ENCODE data around the gene C1QTNF9. TPM values are rescaled to one million over a fixed set of nuclear protein-coding genes. Genes with fewer than 3 reads are reported as not detected.
A peak's percentile ranks its signal among the peaks of the same experiment; 100 is the strongest.

C1QTNF9 gene
- total and polyA plus RNA-seq, 8 donors: 0.18 to 0.46 (median 0.26) TPM; not detected in 1

DNA sequence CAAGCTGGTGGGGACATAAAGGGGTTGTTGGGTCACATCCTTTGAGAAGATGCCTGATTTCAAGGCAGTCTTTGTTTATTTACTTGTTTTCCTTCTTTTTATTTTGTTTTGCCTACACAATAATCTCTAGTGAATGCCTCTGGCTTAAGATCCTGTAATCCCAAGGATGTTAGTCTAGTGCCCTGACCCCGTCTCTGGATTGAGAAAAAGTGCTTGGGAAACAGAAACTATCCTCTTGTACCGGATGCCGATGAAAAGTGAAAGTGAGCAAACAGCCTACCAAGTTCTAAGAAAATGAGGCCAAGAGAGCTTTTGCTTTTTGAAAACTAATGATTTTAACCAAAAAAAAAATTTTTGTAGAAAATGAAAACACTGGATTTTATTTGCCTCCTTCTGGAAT lies 42.1 kb upstream of the C1QTNF9 start:
- ATAC-seq: no peak
- no peak for DNase-seq
- Histone ChIP-seq H3K9me3 (no peaks in the 10 kb centered on the region), H3K36me3 (no peaks in the 10 kb centered on the region), H3K27me3 (no peaks in the 10 kb centered on the region), H3K27ac (peak overlapping the region; percentile 53 to 71), H3K4me1 (peaks cover 7 to 77% of the 10 kb centered on the region in 2 donors), H3K4me3 (peak overlapping the region in 1 of 2 donors; percentile 11)
- intact Hi-C loops (cut with DNase I): no loop called here
- TF ChIP-seq, protein P1, sequence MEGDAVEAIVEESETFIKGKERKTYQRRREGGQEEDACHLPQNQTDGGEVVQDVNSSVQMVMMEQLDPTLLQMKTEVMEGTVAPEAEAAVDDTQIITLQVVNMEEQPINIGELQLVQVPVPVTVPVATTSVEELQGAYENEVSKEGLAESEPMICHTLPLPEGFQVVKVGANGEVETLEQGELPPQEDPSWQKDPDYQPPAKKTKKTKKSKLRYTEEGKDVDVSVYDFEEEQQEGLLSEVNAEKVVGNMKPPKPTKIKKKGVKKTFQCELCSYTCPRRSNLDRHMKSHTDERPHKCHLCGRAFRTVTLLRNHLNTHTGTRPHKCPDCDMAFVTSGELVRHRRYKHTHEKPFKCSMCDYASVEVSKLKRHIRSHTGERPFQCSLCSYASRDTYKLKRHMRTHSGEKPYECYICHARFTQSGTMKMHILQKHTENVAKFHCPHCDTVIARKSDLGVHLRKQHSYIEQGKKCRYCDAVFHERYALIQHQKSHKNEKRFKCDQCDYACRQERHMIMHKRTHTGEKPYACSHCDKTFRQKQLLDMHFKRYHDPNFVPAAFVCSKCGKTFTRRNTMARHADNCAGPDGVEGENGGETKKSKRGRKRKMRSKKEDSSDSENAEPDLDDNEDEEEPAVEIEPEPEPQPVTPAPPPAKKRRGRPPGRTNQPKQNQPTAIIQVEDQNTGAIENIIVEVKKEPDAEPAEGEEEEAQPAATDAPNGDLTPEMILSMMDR (IDR thresholded peaks at IDR 0.05): no peak

DNA sequence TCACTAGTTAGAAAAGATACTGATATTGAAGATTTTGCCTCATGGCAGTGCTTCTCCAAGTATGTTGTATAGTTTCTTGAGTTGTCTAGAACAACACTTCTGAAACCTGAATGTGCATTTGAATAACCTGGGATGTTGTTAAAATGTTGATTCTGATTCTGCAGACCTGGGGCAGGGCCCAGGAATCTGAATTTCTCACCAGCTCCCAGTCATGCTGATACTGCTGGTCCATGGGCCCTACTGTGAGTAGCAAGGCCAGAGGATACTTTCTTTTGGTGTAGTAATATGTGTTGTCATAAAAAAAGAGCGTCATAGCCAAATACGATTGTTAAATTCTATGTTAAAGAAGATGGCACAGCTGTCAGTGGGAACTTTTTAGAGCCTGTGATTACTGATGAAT lies 41.6 kb upstream of the C1QTNF9 start:
- H3K9me3 ChIP-seq: no peaks in the 10 kb centered on the region
- peak overlapping the region; percentile 53 to 71 for H3K27ac ChIP-seq
- DNase-seq (no peak), ATAC-seq (no peak)
- intact Hi-C loops (cut with DNase I): no loop called here
- no peaks in the 10 kb centered on the region for H3K27me3 ChIP-seq
- H3K36me3 ChIP-seq: no peaks in the 10 kb centered on the region
- peaks cover 12 to 82% of the 10 kb centered on the region in 2 donors for H3K4me1 ChIP-seq
- TF ChIP-seq, protein P1 (IDR thresholded peaks at IDR 0.05): no peak
- H3K4me3 ChIP-seq: no peak overlapping the region

DNA sequence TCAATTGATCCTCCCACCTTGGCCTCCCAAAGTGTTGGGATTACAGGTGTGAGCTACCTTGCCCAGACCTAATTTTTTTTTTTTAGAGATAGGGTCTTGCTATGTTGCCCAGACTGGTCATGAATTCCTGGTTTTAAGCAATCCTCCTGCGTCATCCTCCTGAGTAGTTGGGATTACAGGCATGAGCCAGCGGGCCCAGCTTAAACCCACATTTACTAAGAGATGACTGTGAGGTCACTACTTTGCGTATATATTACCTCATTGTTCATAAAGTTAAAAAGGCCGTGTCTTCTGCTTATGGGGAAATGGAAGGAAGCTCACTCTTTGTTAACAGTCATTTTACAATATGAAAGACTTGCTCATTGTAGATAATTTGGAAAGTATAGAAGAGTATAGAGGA lies 39.6 kb upstream of the C1QTNF9 start:
- Histone ChIP-seq H3K27ac (peak overlapping the region; percentile 89 to 95), H3K4me1 (peaks cover 18 to 84% of the 10 kb centered on the region in 2 donors), H3K4me3 (no peak overlapping the region), H3K36me3 (no peaks in the 10 kb centered on the region), H3K9me3 (no peaks in the 10 kb centered on the region), H3K27me3 (no peaks in the 10 kb centered on the region)
- DNase-seq: no peak
- intact Hi-C loops (cut with DNase I): no loop called here
- no peak for ATAC-seq
- TF ChIP-seq, protein P1 (IDR thresholded peaks at IDR 0.05): no peak

- H3K4me1 ChIP-seq: peaks cover 24 to 84% of the 10 kb centered on the region in 2 donors
- DNase-seq (peak; percentile 60 to 91 (median 76)), ATAC-seq (peak; percentile 65)
- no peaks in the 10 kb centered on the region for H3K9me3 ChIP-seq
- H3K27me3 ChIP-seq: no peaks in the 10 kb centered on the region
- H3K4me3 ChIP-seq: peak overlapping the region; percentile 34 to 56
- H3K27ac ChIP-seq: peak overlapping the region; percentile 89 to 95
- intact Hi-C loops (cut with DNase I): no loop called here
- no peaks in the 10 kb centered on the region for H3K36me3 ChIP-seq
- TF ChIP-seq, protein P1 (IDR thresholded peaks at IDR 0.05): no peak
Measured at GRCh38 chr13:24270639-24271141, 38.7 kb upstream of the C1QTNF9 start.

GRCh38 chr13:24271231-24271600 lies 38.2 kb upstream of the C1QTNF9 start:
- TF ChIP-seq, protein P1 (IDR thresholded peaks at IDR 0.05): no peak
- no peaks in the 10 kb centered on the region for H3K9me3 ChIP-seq
- ATAC-seq (no peak), DNase-seq (no peak)
- H3K36me3 ChIP-seq: no peaks in the 10 kb centered on the region
- H3K27ac ChIP-seq: peak overlapping the region; percentile 89 to 95
- intact Hi-C loops (cut with DNase I): no loop called here
- H3K27me3 ChIP-seq: no peaks in the 10 kb centered on the region
- H3K4me1 ChIP-seq: peaks cover 24 to 89% of the 10 kb centered on the region in 2 donors
- peak overlapping the region; percentile 34 to 56 for H3K4me3 ChIP-seq
